HEK293 (cell line): Measurements from ENCODE around the gene ANKRD60.
A peak's percentile ranks its signal among the peaks of the same experiment; 100 is the strongest.

Source experiments
- CTCF ChIA-PET: fragments of 350-600 bp; formaldehyde crosslinking; extraction: SDS; loops from one replicate; lab custom pipeline; 2021; ENCODE audit warnings: antibody characterized with exemption; lab: Yijun Ruan, JAX
- POLR2A ChIA-PET: fragments of 300-600 bp; formaldehyde crosslinking; extraction: SDS; loops from one replicate; lab custom pipeline; 2020; ENCODE audit warnings: antibody characterized with exemption, inconsistent platforms; lab: Yijun Ruan, JAX
- H3K27ac ChIP-seq: fragments of 200-500 bp; sonication (Bioruptor generic); 2 replicates; pipeline ENCODE4 v1.5.1; 2014; ENCODE audit warnings: low read depth, low read length, control low read depth, inconsistent platforms; ENCODE audit errors: extremely low read depth
- H3K36me3 ChIP-seq, 2 experiments: fragments of 200-500 bp in 1 of 2; sonication (Bioruptor generic) in 1 of 2; 1 replicate in 1 of 2; 2 replicates in 1 of 2; pipeline ENCODE4 v1.5.1; 2014 to 2017; ENCODE audit warnings: inconsistent platforms in 2 of 2, low read length in 2 of 2; ENCODE audit not compliant: control insufficient read depth in 2 of 2, insufficient read depth in 1 of 2
- H3K4me1 ChIP-seq: fragments of 200-500 bp; sonication (Bioruptor generic); 2 replicates; pipeline ENCODE4 v1.5.1; 2014; ENCODE audit warnings: mild to moderate bottlenecking, low read length, inconsistent platforms; ENCODE audit not compliant: control insufficient read depth, insufficient read depth
- H3K4me3 ChIP-seq: 2 replicates; pipeline ENCODE4 v1.5.1; 2011; ENCODE audit warnings: low read depth, mild to moderate bottlenecking, control low read depth, low read length, moderate library complexity
- H3K9me3 ChIP-seq: fragments of 200-500 bp; sonication (Bioruptor generic); 2 replicates; pipeline ENCODE4 v1.5.1; 2014; ENCODE audit warnings: low read depth, low read length, inconsistent platforms; ENCODE audit not compliant: control insufficient read depth, insufficient read depth
- HIC1 ChIP-seq: fragments of 450-650 bp; formaldehyde crosslinking; IDR thresholded peaks from 2 replicates; pipeline ENCODE4 v1.5.1; 2016; ENCODE audit warnings: missing biosample characterization, missing genetic modification characterization
- IKZF3 ChIP-seq: fragments of 450-650 bp; IDR thresholded peaks from 2 replicates; pipeline ENCODE4 v1.5.0; 2018; ENCODE audit warnings: missing biosample characterization, mild to moderate bottlenecking, missing genetic modification characterization, moderate library complexity
- PRDM1 ChIP-seq: fragments of 450-650 bp; formaldehyde crosslinking; IDR thresholded peaks from 2 replicates; pipeline ENCODE4; 2016; ENCODE audit warnings: missing biosample characterization, missing genetic modification characterization
- SCRT1 ChIP-seq: fragments of 450-650 bp; formaldehyde crosslinking; IDR thresholded peaks from 2 replicates; pipeline ENCODE4 v1.5.1; 2016; ENCODE audit warnings: missing biosample characterization, missing genetic modification characterization, borderline replicate concordance
- SCRT2 ChIP-seq: fragments of 450-650 bp; formaldehyde crosslinking; IDR thresholded peaks from 2 replicates; pipeline ENCODE4 v1.5.1; 2016; ENCODE audit warnings: missing biosample characterization, missing genetic modification characterization
- YY1 ChIP-seq: fragments of 450-650 bp; formaldehyde crosslinking; IDR thresholded peaks from 2 replicates; pipeline ENCODE4 v1.5.1; 2018; ENCODE audit warnings: missing biosample characterization, missing genetic modification characterization
- ZBTB10 ChIP-seq: fragments of 450-650 bp; formaldehyde crosslinking; IDR thresholded peaks from 2 replicates; pipeline ENCODE4 v1.5.1; 2016; ENCODE audit warnings: missing biosample characterization, missing genetic modification characterization
- ZNF138 ChIP-seq: fragments of 450-650 bp; formaldehyde crosslinking; IDR thresholded peaks from 2 replicates; pipeline ENCODE4 v1.5.1; 2016; ENCODE audit warnings: missing biosample characterization, missing genetic modification characterization, borderline replicate concordance
- ZNF2 ChIP-seq: fragments of 450-650 bp; formaldehyde crosslinking; IDR thresholded peaks from 2 replicates; pipeline ENCODE4 v1.5.1; 2016; ENCODE audit warnings: missing biosample characterization, missing genetic modification characterization
- ZNF280C ChIP-seq: fragments of 450-650 bp; formaldehyde crosslinking; IDR thresholded peaks from 2 replicates; pipeline ENCODE4 v1.5.1; 2016; ENCODE audit warnings: missing biosample characterization, missing genetic modification characterization
- ZNF350 ChIP-seq: fragments of 450-650 bp; formaldehyde crosslinking; IDR thresholded peaks from 2 replicates; pipeline ENCODE4 v1.5.0; 2017; ENCODE audit warnings: missing biosample characterization, mild to moderate bottlenecking, missing genetic modification characterization
- ZNF354C ChIP-seq: fragments of 450-650 bp; formaldehyde crosslinking; IDR thresholded peaks from 2 replicates; pipeline ENCODE4 v1.5.1; 2016; ENCODE audit warnings: missing biosample characterization, missing genetic modification characterization, low read depth, borderline replicate concordance
- ZNF548 ChIP-seq: fragments of 450-650 bp; formaldehyde crosslinking; IDR thresholded peaks from 2 replicates; pipeline ENCODE4 v1.5.1; 2016; ENCODE audit warnings: missing biosample characterization, missing genetic modification characterization
- ZNF600 ChIP-seq: fragments of 450-650 bp; formaldehyde crosslinking; IDR thresholded peaks from 2 replicates; pipeline ENCODE4 v1.5.1; 2016; ENCODE audit warnings: missing biosample characterization, missing genetic modification characterization
- ZNF610 ChIP-seq: fragments of 450-650 bp; formaldehyde crosslinking; IDR thresholded peaks from 2 replicates; pipeline ENCODE4 v1.5.1; 2016; ENCODE audit warnings: missing biosample characterization, missing genetic modification characterization, borderline replicate concordance
- ZNF76 ChIP-seq: fragments of 450-650 bp; formaldehyde crosslinking; IDR thresholded peaks from 2 replicates; pipeline ENCODE4; 2016; ENCODE audit warnings: low read depth, missing biosample characterization, missing genetic modification characterization, borderline replicate concordance
- ZSCAN4 ChIP-seq: fragments of 450-650 bp; formaldehyde crosslinking; IDR thresholded peaks from 2 replicates; pipeline ENCODE4 v1.5.1; 2017; ENCODE audit warnings: missing biosample characterization, missing genetic modification characterization

ANKRD60 gene

DNA sequence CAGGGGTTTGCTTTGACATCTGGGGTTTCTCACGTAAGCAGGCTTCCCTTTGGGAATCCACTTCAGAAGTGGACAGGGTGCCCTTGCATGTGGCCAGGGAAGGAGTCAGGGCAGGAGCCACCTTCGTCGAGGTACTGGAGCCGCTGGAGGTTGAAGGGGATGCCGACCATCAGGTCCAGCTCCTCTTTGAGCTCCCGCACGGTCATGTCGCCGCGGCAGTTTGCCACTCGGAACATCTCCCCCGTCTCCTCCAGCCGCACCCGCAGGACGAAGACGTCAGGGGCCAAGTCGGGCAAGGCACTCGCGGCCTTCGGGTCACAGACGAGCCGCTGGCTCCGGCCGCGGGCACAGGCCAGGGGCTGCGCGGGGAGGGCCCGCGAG is 360 bp downstream of the ANKRD60 start:
- Histone ChIP-seq H3K36me3 (peaks cover 0 to 3% of the 10 kb centered on the region in 2 experiments; a peak in 1 of 3 replicates), H3K27ac (no peak overlapping the region), H3K4me1 (no peaks in the 10 kb centered on the region), H3K4me3 (no peak overlapping the region), H3K9me3 (no peaks in the 10 kb centered on the region)
- ChIA-PET CTCF (no interaction called here), POLR2A (no interaction called here)
- TF ChIP-seq ZNF76 (tag by site-specific recombination) (no peak), ZNF2 (no peak), ZNF350 (tag by site-specific recombination) (no peak), ZNF280C (tag by site-specific recombination) (no peak), ZNF610 (tag by site-specific recombination) (no peak), ZNF354C (tag by site-specific recombination) (no peak), SCRT1 (tag by site-specific recombination) (no peak), HIC1 (tag by site-specific recombination) (no peak), ZNF548 (tag by site-specific recombination) (no peak), ZNF138 (tag by site-specific recombination) (no peak)

DNA sequence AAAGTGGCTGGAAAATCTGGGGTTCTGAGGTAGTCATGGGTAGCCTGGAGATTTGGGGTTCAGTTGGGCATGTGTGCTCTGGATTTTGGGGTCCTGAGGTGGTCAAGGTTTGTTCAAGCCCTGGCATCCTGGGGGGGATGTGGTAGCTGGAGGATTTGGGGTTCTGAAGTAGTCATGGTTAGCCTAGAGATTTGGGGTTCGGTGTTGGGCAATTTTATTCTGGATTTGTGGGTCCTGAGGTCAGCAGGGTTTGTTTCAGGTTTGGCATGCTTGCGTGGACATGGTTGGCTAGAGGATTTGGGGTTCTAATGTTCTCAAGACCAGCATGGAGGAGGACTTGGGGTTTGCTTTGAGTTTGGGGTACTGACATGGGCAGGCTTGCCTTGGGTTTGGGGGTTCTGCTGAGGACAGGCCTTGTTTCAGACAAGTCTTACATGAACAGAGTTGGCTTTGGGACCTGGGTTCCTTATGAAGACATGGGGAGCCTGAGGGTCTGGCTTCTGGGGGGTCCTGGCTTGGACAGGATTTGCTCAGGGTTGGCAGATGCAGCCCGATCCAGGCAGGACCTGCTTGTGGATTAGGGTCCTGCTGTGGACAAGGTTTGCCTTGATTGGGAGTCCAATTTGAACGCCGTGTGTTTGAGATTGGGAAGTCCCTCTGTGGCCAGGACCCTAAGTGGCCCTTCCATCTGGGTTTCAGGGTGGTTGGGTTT is 906 bp downstream of the ANKRD60 start:
- ChIA-PET CTCF (no interaction called here), POLR2A (no interaction called here)
- no peak overlapping the region for H3K4me3 ChIP-seq
- H3K9me3 ChIP-seq = no peaks in the 10 kb centered on the region
- no peak overlapping the region for H3K27ac ChIP-seq
- H3K36me3 ChIP-seq = peaks cover 0 to 2% of the 10 kb centered on the region in 2 experiments; a peak in 1 of 3 replicates
- TF ChIP-seq ZBTB10 (tag by site-specific recombination) (peak; percentile 93), IKZF3 (tag by site-specific recombination) (no peak)
- no peaks in the 10 kb centered on the region for H3K4me1 ChIP-seq

GRCh38 chr20:58225452-58226200 is 2.8 kb downstream of the ANKRD60 start:
- ChIA-PET CTCF (no interaction called here), POLR2A (no interaction called here)
- no peak for TF ChIP-seq SCRT2 (tag by site-specific recombination)
- TF ChIP-seq ZNF600 (tag by site-specific recombination) = 0 out of 2 replicates have a peak, but pooled peaks have one; percentile 40
- no peak for TF ChIP-seq PRDM1 (tag by site-specific recombination)
- no peak for TF ChIP-seq YY1 (tag by site-specific recombination)
- no peak for TF ChIP-seq ZSCAN4 (tag by site-specific recombination)
- Histone ChIP-seq H3K4me3 (no peak overlapping the region), H3K27ac (no peak overlapping the region), H3K9me3 (no peaks in the 10 kb centered on the region), H3K4me1 (no peaks in the 10 kb centered on the region), H3K36me3 (no peaks in the 10 kb centered on the region)
